COLO668 (cell line): Measurements from ENCODE around the gene ERFL.

Experiments used
- DNase-seq: peaks from one replicate; lab custom pipeline; 2025; ENCODE audit not compliant: unreplicated experiment; lab: John Stamatoyannopoulos, UW

Gene ERFL

DNA sequence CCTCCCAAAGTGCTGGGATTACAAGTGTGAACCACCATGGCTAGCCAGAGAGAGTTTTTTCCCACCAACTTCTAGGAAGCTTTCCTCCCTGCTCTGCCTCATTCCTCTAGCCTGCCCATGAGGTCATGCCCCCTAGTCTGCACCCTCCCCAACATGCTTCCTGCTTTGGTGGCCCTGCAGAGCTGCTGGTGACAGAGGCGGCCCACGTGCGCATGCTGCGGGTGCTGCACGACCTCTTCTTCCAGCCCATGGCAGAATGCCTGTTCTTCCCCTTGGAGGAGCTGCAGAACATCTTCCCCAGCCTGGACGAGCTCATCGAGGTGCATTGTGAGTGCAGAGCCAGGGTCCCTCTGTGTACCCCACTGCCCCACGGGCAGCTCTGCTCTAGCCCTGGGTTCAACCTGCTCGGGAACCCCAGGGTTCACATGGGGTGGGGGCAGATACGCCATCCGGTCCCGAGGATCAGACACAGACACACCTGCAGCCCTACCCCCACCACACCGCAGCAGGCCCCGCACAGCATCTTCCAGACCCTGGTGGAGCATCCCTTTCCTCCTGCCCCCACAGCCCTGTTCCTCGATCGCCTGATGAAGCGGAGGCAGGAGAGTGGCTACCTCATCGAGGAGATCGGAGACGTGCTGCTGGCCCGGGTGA is 26.4 kb downstream of the ERFL start:
- no peak for DNase-seq

DNA sequence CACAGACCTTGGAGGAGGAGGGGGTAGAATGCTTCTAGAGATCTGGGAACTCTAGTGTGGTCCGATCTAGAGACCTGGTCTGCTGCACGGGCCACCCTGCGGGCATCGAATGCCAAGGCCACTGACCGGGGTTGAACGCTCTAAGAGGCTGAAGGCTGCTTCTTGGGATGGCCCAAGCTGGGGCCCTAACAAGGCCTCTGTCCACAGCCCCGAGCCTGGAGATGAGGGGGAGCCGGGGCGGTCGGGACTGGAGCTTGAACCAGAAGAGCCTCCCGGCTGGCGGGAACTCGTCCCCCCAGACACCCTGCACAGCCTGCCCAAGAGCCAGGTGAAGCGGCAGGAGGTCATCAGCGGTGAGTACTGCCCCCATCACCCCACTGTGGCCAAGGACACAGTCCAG is 30.0 kb downstream of the ERFL start:
- DNase-seq, result no peak

DNA sequence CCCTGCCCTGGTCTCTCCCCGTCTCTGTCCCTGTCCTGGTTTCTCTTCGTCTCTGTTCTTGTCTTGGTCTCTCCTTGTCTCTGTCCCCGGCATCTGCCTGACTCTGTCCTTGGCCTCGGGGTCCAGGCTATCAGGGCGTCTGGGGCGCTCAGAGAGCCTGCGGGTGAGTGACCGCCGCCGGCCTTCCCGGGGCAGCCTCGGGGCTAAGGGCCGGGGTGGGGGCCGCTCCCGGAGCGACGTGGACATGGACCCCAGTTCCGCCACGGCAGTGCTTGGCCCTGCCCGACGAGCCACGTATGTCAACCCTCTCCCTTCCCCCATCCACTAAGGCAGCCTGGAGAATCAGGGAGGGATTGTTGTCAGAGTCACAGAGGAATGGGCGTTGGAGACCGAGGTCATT is 30.4 kb downstream of the ERFL start:
- no peak for DNase-seq

DNA sequence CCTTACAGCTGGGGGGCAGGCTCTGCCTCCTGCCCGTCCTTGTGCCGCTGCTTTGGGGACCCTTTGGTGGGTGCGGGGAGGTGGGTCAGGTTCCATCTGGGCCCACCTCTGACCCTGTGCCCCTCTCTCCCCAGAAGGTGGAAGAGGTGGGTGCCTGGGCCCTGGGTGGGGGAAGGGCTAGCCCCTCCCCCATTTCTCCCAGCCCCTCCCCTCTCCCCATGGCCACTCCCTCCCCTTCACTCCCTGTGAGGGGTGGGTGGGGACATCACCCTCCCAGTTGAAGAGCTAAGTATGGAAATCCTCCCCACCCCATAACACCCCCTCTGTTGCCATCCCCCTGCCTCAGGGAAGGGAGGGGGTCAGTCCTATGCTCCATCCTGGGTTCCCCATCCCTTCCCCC is 31.1 kb downstream of the ERFL start:
- no peak for DNase-seq

DNA sequence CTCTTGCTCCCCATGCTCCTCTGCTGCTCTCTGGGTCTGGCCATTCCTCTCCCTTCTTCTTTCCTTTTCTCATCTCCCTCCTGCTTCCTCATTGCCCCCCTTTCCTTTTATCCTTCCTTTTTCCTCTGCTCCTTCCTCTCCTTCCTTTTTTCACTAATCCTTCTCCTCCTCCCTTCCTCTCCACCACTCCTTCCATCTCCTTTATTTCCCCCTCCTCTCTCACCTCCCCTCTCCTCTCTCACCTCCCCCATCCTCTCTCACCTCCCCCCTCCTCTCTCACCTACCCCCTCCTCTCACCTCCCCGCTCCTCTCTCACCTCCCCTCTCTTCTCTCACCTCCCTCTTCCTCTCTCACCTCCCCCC is 31.7 kb downstream of the ERFL start:
- DNase-seq, result no peak

DNA sequence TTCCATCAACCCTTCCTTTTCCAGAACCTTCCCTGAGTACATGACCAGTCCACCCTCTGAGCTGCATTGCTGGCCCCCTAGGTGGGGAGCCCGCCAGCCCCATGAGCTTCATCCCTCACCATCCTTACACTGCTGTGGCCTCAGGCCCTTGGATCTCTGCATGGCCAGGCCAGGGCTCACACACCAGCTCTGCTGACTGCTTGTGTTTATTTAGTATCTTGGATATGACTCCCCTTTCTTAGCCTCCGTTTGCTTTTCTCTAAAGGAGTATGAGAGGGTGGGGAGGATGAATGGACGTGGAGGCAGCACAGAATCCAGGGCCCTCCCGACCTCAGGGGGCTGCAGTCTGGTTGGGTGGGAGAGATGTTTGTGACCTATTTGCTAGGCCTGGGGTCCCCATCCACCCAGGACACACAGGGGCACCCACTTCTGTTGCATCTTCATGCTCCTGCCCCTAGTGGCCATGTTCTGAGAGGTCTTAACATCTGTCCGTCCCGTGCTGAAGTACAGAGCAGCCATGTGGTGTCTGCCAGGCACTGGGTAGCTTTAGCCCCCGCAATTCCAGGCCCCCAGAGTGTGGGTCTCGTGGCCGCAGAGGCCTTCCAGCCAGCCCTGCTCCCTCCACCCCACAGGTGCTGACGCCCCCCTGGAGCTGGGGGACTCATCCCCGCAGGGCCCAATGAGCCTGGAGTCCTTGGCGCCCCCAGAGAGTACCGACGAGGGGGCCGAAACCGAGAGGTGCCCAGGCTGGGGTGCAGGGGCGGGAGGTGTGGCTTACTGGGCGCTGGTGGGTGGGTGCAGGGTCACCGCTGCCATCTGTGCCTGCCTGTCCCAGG is 32.3 kb downstream of the ERFL start:
- no peak for DNase-seq

DNA sequence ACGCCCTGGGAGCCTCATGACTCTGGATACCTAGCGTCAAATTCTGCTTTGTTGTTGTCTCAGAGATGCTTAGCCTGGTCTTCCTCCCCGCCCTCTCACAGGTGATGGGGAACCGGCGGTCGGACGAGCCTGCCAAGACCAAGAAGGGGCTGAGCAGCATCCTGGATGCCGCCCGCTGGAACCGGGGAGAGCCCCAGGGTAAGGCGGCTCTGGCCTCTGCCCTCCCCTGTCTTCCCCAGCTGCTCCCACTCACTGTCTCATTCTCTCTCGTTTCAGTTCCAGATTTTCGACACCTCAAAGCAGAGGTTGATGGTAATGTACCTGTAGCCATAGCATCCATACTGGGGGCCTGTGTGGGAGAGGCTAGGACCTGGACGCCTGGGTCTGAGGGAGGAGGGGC is 33.9 kb downstream of the ERFL start:
- no peak for DNase-seq

DNA sequence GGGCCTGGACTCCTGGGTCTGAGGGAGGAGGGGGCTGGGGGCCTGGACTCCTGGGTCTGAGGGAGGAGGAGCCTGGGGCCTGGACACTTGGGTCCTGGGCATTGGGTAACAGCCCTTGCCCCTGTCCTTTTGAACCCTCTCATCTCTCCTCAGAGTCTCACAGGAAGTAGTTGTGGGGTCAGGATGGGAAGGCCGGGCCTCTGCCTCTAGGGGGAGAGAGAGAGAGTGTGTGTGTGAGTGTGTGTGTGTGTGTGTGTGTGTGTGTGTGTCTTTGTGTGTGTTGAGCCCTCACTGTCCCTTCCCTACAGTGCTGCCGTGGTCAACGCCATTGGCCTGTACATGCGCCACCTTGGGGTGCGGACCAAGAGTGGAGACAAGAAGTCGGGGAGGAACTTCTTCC is 34.4 kb downstream of the ERFL start:
- DNase-seq, result no peak

DNA sequence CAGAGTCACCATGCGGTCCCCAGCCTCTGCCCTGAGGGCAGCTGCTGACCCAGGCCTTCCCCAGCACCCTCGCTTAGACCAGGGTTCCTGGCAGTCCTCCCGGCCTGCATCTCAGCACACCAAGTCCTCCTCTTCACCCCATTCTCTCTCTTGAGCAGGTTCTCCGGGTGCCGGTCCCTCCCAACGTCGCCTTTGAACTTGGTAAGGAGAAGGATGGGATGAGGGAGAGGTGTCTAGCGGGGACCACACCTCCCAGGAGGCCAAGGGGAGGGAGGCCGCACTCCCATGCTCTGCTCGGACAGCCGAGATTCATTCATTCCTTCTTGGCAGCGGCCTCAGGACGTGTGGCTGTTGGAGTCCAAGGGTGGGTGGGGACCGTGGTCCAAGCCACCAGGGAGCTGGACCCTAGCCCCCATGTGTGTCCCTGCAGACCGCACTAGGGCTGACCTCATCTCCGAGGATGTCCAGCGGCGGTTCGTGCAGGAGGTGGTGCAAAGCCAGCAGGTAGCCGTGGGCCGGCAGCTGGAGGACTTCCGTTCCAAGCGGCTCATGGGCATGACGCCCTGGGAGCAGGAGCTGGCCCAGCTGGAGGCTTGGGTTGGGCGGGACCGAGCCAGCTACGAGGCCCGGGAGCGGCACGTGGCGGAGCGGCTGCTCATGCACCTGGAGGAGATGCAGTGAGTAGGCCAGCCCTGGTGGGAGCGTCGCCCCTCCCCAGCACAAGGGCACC is 35.9 kb downstream of the ERFL start:
- DNase-seq, result no peak

DNA sequence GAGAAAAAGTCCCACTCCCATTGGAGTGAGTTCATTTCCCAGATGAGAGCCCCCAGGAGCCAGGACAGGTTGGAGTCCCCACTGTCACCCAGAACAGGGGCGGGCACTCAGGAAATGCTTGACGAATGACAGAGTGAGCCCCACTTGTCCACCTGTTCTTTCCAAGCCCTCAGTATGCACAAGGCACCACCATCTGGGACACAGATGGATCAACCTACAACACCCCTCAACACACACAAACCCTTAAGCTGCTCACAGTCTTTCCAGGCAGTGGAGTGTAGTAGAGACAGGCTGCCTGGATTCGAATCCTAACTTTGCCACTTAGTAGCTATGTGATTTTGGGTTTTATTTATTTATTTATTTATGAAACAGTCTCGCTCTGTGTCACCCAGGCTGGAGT is 37.3 kb downstream of the ERFL start:
- no peak for DNase-seq

DNA sequence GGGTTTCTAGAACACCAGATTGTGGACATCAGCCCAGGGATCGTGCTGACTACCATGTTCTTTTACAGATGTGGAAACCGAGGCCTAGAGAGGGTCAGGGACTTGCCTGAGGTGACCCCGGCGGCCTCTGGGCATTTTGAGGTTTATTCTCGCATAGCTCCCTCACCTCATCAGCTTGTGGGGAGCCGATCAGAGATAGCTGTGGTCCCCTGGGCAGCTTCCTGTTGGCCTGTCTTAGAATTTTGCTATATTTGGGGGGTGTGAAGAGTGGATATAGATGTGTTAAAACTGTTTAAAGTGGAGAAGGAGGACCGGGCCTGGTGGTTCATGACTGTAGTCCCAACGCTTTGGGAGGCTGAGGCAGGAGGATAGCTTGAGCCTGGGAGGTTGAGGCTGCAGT is 38.4 kb downstream of the ERFL start:
- DNase-seq, result no peak

DNA sequence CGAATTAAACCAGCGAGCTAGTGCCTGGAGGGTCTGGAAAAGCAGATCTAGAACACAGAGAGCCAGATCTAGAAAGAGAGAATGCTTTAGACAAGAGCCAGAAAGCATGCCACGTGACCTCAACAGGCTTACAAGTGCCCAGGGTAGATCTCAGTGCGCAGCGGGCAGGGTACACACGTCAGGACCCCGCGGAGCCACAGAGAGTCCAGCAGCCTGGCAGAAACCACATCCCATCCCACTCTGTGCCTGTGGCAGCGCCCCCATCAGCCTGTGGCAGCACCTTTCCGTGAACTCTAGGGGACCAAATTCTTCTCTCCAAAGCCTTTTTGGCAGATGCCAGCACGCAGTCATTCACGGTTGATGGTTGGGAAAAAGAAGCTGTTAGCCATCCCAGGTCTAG is 39.3 kb downstream of the ERFL start:
- DNase-seq, result no peak

DNA sequence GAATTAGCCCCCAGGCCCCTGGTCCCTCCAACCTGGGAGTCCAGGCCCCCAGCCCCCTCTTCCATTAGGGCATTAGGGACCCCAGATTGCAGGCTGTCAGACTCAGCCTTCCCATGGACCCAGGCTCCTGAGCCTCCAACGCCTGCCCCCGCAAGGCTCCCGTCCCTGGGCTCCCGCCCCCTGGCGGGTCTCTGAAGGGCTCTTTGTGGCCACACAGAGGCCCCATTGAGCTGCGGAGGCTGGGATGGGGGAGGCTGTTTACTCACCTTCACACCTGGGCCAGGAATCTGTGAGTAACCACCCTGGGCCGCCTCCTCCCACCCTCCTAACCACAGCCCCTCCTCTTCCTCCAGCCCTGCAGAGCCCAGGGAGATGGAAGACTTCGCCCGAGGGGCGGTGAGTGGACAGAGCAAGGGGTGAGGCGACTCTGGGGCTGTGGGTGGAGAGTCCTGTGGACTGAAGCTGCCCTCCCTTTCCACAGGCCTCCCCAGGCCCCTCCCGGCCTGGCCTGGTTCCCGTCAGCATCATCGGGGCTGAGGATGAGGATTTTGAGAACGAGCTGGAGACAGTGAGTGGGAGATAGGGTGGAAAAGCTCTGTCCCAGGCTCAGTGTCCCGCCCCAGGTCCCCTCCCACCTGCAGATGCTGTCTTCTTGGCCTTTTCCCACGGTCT is 40.4 kb downstream of the ERFL start:
- peak; percentile 60 for DNase-seq

DNA sequence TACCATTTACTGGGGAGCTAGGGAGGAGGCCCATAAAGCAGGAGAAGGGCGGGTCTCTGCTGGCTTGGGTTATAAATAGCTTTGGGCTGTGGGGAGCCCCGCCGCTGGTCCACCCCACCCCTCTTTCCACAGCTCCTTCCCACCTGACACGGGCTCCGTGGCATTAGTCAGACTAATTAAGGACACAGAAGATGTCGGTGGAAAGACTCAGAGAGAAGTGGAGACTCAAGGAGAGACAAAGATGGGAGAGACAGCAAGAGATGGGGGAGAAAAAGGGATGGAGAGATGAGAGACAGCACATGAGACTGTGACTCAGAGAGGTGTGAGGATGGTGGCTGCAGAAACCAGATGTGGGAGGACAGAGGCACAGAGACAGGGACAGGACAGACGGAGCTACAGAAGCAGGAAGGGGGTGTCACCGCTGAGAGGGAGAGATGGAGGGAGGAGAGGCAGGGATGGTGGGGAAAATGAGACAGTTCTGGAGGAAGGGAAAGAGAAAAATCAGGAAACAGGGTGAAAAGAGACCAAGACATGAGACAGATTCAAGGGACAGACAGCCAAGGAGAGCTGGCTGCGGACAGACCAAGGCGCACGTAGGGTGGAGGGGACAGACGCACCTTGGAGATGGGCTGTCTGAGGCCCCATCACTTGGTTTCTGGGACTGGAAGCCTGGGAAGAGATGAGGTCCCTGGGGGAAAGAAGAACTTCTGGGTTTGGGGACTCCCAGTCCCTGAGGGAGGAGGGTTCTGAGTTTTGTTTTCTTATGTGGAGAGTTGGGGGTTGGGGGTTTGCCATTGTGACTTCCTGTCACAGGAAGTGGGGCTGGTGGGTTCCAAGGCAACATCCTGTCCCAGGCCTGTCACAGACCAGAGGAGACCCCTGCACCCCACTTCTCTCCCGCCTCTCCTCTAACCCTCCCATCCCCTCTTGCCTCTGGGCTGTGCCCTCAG is 41.2 kb downstream of the ERFL start:
- no peak for DNase-seq

DNA sequence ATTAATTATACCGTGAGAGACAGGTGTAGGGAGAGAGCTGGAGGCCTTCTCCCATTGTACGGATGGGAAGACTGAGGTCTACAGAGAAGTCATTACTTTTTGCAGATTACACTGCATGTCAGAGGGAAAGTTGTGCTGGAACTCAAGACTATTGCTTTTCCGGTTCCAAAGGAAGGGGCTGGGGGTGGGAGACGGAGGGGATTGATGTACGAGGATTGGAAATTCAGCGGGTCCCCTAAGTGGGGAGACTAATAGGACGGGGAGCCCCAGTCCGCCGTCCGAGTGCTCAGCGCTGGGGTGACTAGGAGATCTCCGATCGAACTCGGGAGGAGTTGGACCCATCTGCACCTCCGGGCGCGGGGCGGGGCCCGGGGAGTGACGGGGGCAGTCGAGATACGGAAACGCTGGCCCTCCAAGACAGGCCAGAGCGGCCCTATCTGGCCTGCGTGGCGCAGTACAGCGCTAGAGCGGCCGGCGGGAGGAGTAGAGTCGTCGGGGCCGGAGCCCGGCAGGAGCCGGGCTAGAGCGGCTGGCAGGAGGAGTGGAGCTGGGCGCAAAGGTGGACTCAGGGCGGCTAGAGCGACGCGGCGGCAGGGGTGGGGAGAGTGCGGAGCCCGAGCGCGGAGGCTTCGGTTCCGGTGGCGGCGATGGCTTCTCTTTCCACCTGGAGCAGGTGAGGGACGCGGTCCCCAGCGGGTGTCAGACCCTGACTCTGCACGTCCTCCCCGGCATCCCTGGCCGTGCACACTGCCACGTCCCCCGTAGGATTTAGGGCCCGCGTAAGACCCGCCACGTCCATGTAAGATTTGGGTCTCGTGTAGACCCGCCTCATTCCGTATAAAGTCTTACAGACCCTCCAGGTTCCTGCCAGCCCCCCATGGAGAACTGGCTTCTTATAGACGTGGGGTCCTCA is 44.2 kb downstream of the ERFL start:
- DNase-seq, result peak; percentile 98

DNA sequence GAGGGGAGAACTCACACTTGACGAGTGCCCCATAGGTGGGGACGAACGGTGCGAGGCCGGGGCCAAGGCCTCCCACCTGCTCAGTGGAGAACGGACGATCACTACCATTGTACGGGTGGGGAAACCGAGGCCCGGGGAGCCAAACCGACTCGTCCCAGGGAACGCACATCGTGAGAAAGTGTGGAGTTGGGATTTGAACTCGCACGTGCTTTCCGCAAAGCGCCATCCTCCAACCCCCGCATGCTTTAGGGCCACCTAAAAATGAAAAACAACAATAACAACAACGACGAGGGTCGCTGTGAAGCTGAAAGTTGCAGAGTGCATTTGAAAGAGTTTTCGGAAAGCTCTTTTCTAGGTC is 44.8 kb downstream of the ERFL start:
- no peak for DNase-seq

DNA sequence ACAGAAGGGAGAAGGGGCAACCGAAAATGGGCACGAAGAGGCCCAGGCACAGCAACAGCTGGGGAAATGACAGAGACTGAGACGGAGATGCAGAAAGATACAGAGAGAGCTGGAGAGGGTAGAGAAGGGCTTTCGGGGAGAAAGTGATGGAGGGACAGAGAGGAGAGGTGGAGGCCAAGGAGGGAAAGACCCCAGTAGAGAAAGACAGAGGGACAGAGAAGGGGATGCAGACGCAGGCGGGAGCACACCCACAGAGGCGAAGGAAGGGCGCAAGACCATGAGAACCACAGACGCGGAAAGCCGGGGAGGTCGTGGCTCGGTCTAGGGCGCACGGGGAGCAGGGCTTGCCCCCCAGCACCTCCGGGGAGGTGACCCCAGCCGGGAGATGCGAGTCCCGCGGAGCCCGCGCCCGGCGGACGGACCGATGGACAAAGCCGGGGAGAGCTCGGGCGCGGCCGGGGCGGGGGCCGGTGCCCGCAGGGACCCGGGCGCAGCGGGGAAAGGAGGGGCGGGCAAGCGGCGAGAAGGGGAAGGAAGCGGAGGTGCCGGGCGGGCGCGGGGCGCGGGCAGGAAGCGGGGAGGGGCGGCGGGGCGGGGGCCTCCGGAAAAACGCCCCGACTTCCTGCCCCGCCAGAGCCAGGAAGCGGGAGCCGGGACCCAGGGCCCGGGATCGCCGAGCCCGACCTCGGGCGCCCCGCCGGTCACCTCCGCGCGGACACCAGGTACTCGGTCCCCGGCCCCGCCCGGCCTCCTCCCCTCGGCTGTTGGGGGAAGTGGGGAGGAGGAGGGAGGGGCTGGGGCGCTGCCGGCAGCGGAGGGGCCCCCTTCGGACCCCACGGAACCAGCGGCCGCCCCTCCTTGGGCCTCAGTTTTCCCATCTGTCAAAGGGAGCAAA is 45.4 kb downstream of the ERFL start, which contains the start of gene ARHGEF1:
Gene ARHGEF1, plus strand, starts transcription at position 617 of the 895 bp plus-strand sequence. CDS start 4,899 bp downstream, outside the sequence.
- DNase-seq, result peak; percentile 58

DNA sequence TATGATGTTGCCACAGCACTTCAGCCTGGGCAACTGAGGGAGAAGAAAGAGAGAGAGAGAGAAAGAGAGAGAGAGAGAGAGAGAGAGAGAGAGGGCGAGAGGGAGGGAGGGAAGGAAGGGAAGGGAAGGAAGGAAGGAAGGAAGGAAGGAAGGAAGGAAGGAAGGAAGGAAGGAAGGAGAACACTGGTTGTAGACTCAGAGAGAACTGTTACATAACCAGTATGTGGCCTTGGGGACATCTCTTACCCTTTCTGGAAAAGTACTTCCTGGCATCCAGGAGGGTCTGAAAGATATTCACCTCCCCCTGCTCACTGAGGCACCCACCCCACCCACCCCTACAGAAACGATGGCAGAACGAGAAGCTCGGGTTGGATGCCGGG is 47.9 kb downstream of the ERFL start:
- no peak for DNase-seq
